GM23338 (cell line): ENCODE results near the gene DCLK1. TPM values are rescaled to one million over a fixed set of nuclear protein-coding genes. Genes with fewer than 3 reads are reported as not detected.

Experiments used
- ATAC-seq: fragments of 200-7000 bp; cut with Tn5 transposase; 3 replicates; pipeline ENCODE4 v1.9.1; 2020
- DNase-seq: peaks from one replicate; pipeline ENCODE4 v3.0.0-alpha.2; 2015; ENCODE audit warnings: low spot score
- H2AFZ ChIP-seq: fragments of 200-600 bp; sonication (generic); 2 replicates; pipeline ENCODE4 v1.8.0; 2016; ENCODE audit warnings: antibody characterized with exemption, mild to moderate bottlenecking, moderate library complexity
- H3F3A ChIP-seq: fragments of 200-600 bp; sonication (generic); replicated peaks from 2 replicates; pipeline ENCODE4 v1.8.0; 2017; ENCODE audit warnings: antibody characterized with exemption, mixed run types, low read depth
- H3K27ac ChIP-seq: fragments of 200-600 bp; sonication (generic); 2 replicates; pipeline ENCODE4 v1.6.1; 2016; ENCODE audit warnings: low read depth
- H3K27me3 ChIP-seq: fragments of 200-600 bp; sonication (generic); 2 replicates; pipeline ENCODE4 v1.8.0; 2016; ENCODE audit warnings: mild to moderate bottlenecking, mixed run types, moderate library complexity; ENCODE audit not compliant: insufficient read depth
- H3K36me3 ChIP-seq: fragments of 200-600 bp; sonication (generic); 2 replicates; pipeline ENCODE4 v1.8.0; 2016; ENCODE audit warnings: mild to moderate bottlenecking; ENCODE audit not compliant: insufficient read depth
- H3K4me1 ChIP-seq: fragments of 200-600 bp; sonication (generic); 2 replicates; pipeline ENCODE4 v1.8.0; 2016; ENCODE audit warnings: mild to moderate bottlenecking, moderate library complexity; ENCODE audit not compliant: insufficient read depth
- H3K4me2 ChIP-seq: fragments of 200-600 bp; sonication (generic); 2 replicates; pipeline ENCODE4 v1.7.1; 2017; ENCODE audit warnings: mixed run types
- H3K4me3 ChIP-seq: fragments of 200-600 bp; sonication (generic); 2 replicates; pipeline ENCODE4 v1.6.1; 2016; ENCODE audit warnings: mixed run types
- H3K79me2 ChIP-seq: fragments of 200-600 bp; sonication (generic); replicated peaks from 2 replicates; pipeline ENCODE4 v1.8.0; 2017; ENCODE audit warnings: mild to moderate bottlenecking; ENCODE audit not compliant: insufficient read depth
- H3K9me2 ChIP-seq: fragments of 200-600 bp; sonication (generic); 2 replicates; pipeline ENCODE4 v1.8.0; 2017; ENCODE audit not compliant: insufficient read depth
- H4K20me1 ChIP-seq: fragments of 200-600 bp; sonication (generic); replicated peaks from 2 replicates; pipeline ENCODE4 v1.8.0; 2017; ENCODE audit warnings: mild to moderate bottlenecking; ENCODE audit not compliant: insufficient read depth
- H3K27ac Mint-ChIP-seq: 2 replicates; pipeline ENCODE4 v1.8.0; 2020; ENCODE audit warnings: inconsistent platforms, mild to moderate bottlenecking, moderate library complexity, mixed read lengths
- H3K27me3 Mint-ChIP-seq: 3 replicates; pipeline ENCODE4 v1.8.0; 2022; ENCODE audit warnings: low read depth, mild to moderate bottlenecking, moderate library complexity, mixed read lengths, inconsistent platforms; ENCODE audit not compliant: insufficient read depth, poor library complexity
- H3K36me3 Mint-ChIP-seq: 3 replicates; pipeline ENCODE4 v1.8.0; 2021; ENCODE audit warnings: low read depth, mild to moderate bottlenecking, inconsistent platforms, moderate library complexity, mixed read lengths
- H3K4me1 Mint-ChIP-seq: 3 replicates; pipeline ENCODE4 v1.8.0; 2020; ENCODE audit warnings: mild to moderate bottlenecking, inconsistent platforms, mixed read lengths
- H3K4me3 Mint-ChIP-seq: 3 replicates; pipeline ENCODE4 v1.8.0; 2021; ENCODE audit warnings: moderate library complexity, mild to moderate bottlenecking, inconsistent platforms, mixed read lengths
- H3K9me3 Mint-ChIP-seq: 3 replicates; pipeline ENCODE4 v1.8.0; 2020; ENCODE audit warnings: moderate library complexity, mild to moderate bottlenecking, inconsistent platforms, mixed read lengths
- EZH2phosphoT487 ChIP-seq: fragments of 200-600 bp; sonication (generic); IDR thresholded peaks from one replicate; pipeline ENCODE4 v1.8.1; 2018; ENCODE audit warnings: antibody characterized with exemption; ENCODE audit not compliant: unreplicated experiment
- NANOG ChIP-seq: IDR thresholded peaks from 2 replicates; pipeline ENCODE4 v1.6.1; 2016; ENCODE audit warnings: antibody characterized with exemption, borderline replicate concordance
- STAT1 ChIP-seq: IDR thresholded peaks from one replicate; pipeline ENCODE4 v1.6.1; 2016; ENCODE audit warnings: antibody characterized with exemption; ENCODE audit not compliant: unreplicated experiment
- ZNF331 ChIP-seq: fragments of 250-450 bp; sonication (Bioruptor Pico); IDR thresholded peaks from 2 replicates; pipeline ENCODE4 v1.5.0; 2020; ENCODE audit warnings: low read depth, mild to moderate bottlenecking, moderate library complexity
- polyA plus RNA-seq: library from polyadenylated mRNA; unstranded; fragments of >200 nt; fragmentation: Nextera tagmentation; extraction: Ambion mirVana; gene quantifications from 2 replicates; pipeline ENCODE4 v1.2.1, GENCODE V29; 2016
- total RNA-seq: library from RNA; depleted of rRNA; stranded (reverse); fragments of >200 nt; shearing (Covaris generic); gene quantifications from 2 replicates; pipeline ENCODE4 v1.2.3, GENCODE V29; 2014
- TF ChIP-seq, protein P1 (sequence below): IDR thresholded peaks from 2 replicates; pipeline ENCODE4 v1.6.1; 2016; ENCODE audit warnings: antibody characterized with exemption
- TF ChIP-seq, protein P2 (sequence below), 2 experiments: fragments of 200-600 bp in 1 of 2; sonication (generic) in 1 of 2; conservative IDR thresholded peaks; 2 replicates each; pipeline versions ENCODE4 v1.5.1 to v1.6.1; 2016 to 2017; ENCODE audit warnings: antibody characterized with exemption in 2 of 2, low read depth in 2 of 2, mild to moderate bottlenecking in 2 of 2, moderate library complexity in 1 of 2
- TF ChIP-seq, protein P3 (sequence below): IDR thresholded peaks from one replicate; pipeline ENCODE4 v1.6.1; 2018; ENCODE audit warnings: antibody characterized with exemption; ENCODE audit not compliant: unreplicated experiment

Gene DCLK1
- total and polyA plus RNA-seq, 2 experiments from 2014 or later = 13.1 to 57.7 TPM

DNA sequence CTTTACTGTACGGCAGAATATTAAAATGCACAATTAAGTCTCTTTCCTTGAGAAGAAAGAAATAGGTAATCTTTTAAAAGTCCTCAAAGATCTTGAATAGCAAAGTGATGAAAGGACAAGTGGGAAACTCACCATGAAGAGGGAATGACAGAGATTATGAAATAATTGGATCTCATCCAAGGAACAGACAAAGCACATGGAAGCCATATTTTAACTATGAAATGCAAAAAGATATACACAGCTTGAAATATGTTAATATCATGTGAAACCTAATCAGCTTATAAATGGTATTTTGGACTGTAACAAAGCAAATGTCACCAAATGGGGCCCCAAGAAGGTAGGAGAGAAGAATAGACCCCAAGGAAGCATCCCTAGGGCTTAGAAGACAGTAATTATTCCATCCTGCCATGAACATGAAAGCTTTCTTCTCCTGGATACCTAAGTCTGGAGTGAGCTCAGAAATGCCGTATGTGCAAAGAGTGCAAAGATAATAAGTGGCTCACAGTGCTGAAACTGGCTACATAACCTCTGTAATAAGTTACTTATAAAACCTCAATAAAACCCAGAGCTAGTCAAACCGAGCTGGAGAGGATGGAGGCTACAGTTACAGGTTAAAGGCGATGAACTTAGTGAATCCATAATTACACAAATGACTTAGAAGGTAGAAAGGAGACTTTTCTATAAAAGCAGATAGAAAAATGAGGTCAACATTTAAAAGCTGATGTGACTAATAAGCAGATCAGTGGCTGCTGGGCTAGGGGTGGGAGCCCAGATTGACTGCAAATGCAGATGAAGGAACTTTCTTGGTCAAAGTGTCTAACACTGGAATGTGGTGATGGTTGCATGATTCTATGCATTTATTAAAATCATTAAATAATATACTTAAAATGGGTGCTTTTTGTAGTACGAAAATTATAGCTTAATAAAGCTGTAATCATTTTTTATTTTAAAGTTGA, 34.4 kb downstream of the DCLK1 start:
- H3K4me3 Mint-ChIP-seq = no peak overlapping the region
- Histone ChIP-seq H2AFZ (no peak overlapping the region), H3K4me1 (no peaks in the 10 kb centered on the region), H3K27me3 (no peaks in the 10 kb centered on the region), H3K4me2 (no peak overlapping the region), H3K79me2 (no peaks in the 10 kb centered on the region), H3K9me2 (no peaks in the 10 kb centered on the region; the same call in 1 of the 2 replicates), H3K4me3 (no peak overlapping the region), H3F3A (no peaks in the 10 kb centered on the region), H3K27ac (no peak overlapping the region; the same call in 1 of the 2 replicates), H4K20me1 (no peaks in the 10 kb centered on the region), H3K36me3 (no peaks in the 10 kb centered on the region)
- no peaks in the 10 kb centered on the region for H3K36me3 Mint-ChIP-seq
- H3K9me3 Mint-ChIP-seq = no peaks in the 10 kb centered on the region
- H3K27ac Mint-ChIP-seq = no peak overlapping the region
- ATAC-seq = no peak
- no peak for DNase-seq
- peaks cover 2% of the 10 kb centered on the region; the same call in 2 of the 3 replicates for H3K4me1 Mint-ChIP-seq
- TF ChIP-seq STAT1 = no peak
- TF ChIP-seq, protein P1, sequence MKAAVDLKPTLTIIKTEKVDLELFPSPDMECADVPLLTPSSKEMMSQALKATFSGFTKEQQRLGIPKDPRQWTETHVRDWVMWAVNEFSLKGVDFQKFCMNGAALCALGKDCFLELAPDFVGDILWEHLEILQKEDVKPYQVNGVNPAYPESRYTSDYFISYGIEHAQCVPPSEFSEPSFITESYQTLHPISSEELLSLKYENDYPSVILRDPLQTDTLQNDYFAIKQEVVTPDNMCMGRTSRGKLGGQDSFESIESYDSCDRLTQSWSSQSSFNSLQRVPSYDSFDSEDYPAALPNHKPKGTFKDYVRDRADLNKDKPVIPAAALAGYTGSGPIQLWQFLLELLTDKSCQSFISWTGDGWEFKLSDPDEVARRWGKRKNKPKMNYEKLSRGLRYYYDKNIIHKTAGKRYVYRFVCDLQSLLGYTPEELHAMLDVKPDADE = no peak
- TF ChIP-seq EZH2phosphoT487 = no peak
- TF ChIP-seq, protein P2, sequence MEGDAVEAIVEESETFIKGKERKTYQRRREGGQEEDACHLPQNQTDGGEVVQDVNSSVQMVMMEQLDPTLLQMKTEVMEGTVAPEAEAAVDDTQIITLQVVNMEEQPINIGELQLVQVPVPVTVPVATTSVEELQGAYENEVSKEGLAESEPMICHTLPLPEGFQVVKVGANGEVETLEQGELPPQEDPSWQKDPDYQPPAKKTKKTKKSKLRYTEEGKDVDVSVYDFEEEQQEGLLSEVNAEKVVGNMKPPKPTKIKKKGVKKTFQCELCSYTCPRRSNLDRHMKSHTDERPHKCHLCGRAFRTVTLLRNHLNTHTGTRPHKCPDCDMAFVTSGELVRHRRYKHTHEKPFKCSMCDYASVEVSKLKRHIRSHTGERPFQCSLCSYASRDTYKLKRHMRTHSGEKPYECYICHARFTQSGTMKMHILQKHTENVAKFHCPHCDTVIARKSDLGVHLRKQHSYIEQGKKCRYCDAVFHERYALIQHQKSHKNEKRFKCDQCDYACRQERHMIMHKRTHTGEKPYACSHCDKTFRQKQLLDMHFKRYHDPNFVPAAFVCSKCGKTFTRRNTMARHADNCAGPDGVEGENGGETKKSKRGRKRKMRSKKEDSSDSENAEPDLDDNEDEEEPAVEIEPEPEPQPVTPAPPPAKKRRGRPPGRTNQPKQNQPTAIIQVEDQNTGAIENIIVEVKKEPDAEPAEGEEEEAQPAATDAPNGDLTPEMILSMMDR (conservative IDR thresholded peaks at IDR 0.05; ENCODE audit: low read depth in 2 of 2) = no peak
- TF ChIP-seq, protein P3, sequence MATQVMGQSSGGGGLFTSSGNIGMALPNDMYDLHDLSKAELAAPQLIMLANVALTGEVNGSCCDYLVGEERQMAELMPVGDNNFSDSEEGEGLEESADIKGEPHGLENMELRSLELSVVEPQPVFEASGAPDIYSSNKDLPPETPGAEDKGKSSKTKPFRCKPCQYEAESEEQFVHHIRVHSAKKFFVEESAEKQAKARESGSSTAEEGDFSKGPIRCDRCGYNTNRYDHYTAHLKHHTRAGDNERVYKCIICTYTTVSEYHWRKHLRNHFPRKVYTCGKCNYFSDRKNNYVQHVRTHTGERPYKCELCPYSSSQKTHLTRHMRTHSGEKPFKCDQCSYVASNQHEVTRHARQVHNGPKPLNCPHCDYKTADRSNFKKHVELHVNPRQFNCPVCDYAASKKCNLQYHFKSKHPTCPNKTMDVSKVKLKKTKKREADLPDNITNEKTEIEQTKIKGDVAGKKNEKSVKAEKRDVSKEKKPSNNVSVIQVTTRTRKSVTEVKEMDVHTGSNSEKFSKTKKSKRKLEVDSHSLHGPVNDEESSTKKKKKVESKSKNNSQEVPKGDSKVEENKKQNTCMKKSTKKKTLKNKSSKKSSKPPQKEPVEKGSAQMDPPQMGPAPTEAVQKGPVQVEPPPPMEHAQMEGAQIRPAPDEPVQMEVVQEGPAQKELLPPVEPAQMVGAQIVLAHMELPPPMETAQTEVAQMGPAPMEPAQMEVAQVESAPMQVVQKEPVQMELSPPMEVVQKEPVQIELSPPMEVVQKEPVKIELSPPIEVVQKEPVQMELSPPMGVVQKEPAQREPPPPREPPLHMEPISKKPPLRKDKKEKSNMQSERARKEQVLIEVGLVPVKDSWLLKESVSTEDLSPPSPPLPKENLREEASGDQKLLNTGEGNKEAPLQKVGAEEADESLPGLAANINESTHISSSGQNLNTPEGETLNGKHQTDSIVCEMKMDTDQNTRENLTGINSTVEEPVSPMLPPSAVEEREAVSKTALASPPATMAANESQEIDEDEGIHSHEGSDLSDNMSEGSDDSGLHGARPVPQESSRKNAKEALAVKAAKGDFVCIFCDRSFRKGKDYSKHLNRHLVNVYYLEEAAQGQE = no peak
- TF ChIP-seq ZNF331 (CRISPR knock-in tag) = no peak
- H3K27me3 Mint-ChIP-seq = no peaks in the 10 kb centered on the region

DNA sequence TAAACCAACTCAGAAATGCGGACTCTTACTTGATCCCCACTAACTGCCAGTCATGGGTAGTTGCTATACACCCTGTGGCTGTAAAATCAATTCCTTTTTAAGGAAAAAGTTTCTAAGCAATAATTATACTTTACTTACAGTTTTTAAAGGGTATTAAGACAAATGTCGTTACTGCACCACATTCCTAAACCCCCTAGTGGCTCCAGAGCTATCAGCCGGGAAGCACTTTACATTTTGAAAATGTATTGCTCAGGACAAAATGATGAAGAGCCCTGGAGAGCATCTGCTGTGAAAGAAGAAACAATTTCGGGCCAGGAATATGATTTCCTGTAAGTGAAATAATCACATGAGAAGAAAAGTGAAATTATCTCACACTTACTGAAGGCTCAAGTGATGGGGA, 36.7 kb downstream of the DCLK1 start:
- Mint-ChIP-seq H3K9me3 (no peaks in the 10 kb centered on the region), H3K27me3 (no peaks in the 10 kb centered on the region), H3K4me3 (no peak overlapping the region), H3K4me1 (peaks cover 4% of the 10 kb centered on the region), H3K36me3 (no peaks in the 10 kb centered on the region; the same call in 2 of the 3 replicates), H3K27ac (no peak overlapping the region)
- Histone ChIP-seq H3K27me3 (no peaks in the 10 kb centered on the region), H3K4me3 (no peak overlapping the region), H3K9me2 (no peaks in the 10 kb centered on the region; the same call in 1 of the 2 replicates), H2AFZ (no peak overlapping the region), H3K36me3 (no peaks in the 10 kb centered on the region), H3K27ac (no peak overlapping the region), H3K4me2 (no peak overlapping the region), H3F3A (no peaks in the 10 kb centered on the region), H3K79me2 (no peaks in the 10 kb centered on the region), H3K4me1 (0 out of 2 replicates have a peak, but pooled peaks cover 6% of the 10 kb centered on the region), H4K20me1 (no peaks in the 10 kb centered on the region)
- ATAC-seq = no peak; the same call in 2 of the 3 replicates
- TF ChIP-seq, protein P2 (conservative IDR thresholded peaks at IDR 0.05; ENCODE audit: low read depth in 2 of 2) = peak; percentile 20 to 55; a peak in 2 of 4 replicates
- TF ChIP-seq NANOG = no peak
- peak; percentile 41 for DNase-seq
